Fibroblast of the aortic adventitia (primary cell): ENCODE results near the gene UTP20. TPM values are rescaled to one million over a fixed set of nuclear protein-coding genes. Genes with fewer than 3 reads are reported as not detected.

Experiments
- DNase-seq: peaks from one replicate; pipeline ENCODE4 v3.0.0-alpha.2; 2010; ENCODE audit warnings: low read depth
- H3K4me3 ChIP-seq: 2 replicates; pipeline ENCODE4 v1.5.1; 2011; ENCODE audit warnings: low read depth, mild to moderate bottlenecking, control low read depth, low read length, moderate library complexity
- CTCF ChIP-seq: IDR thresholded peaks from 2 replicates; pipeline ENCODE4 v1.5.1; 2011; ENCODE audit warnings: mild to moderate bottlenecking, low read length, control low read depth, inconsistent platforms; ENCODE audit not compliant: insufficient read depth
- total RNA-seq: library from RNA; depleted of rRNA; stranded (reverse); fragments of >200 nt; gene quantifications from 2 replicates; pipeline ENCODE4 v1.2.3, GENCODE V29; 2012; ENCODE audit warnings: low replicate concordance

The UTP20 gene
- total RNA-seq, 1 donor: 25.7 TPM

DNA sequence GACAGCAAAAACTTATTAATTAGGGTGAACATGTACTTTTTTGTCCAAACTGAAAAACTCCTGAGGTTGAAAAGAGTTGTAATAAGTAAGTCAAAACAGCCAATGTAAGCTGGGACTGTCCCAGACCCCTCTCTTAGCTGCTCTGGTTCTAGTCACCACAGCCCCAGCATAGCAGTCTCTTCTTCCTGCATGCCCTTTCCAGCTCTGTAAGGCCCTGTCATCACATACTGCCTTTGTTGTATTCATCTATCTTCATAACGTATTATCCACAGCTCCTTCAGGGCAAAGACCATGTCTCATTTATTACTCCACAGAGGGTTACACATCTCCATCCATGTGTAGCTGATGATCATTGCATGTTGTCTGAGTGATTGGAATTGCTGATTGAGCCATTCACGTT, 56.5 kb downstream of the UTP20 start:
- TF ChIP-seq CTCF: no peak
- no peak for DNase-seq
- H3K4me3 ChIP-seq: no peak overlapping the region

GRCh38 chr12:101338087-101338486, 58.2 kb downstream of the UTP20 start:
- H3K4me3 ChIP-seq: no peak overlapping the region
- no peak for DNase-seq
- no peak for TF ChIP-seq CTCF

- H3K4me3 ChIP-seq: no peak overlapping the region
- no peak for DNase-seq
- no peak for TF ChIP-seq CTCF
Observed at GRCh38 chr12:101343893-101344292, 64.0 kb downstream of the UTP20 start.

DNA sequence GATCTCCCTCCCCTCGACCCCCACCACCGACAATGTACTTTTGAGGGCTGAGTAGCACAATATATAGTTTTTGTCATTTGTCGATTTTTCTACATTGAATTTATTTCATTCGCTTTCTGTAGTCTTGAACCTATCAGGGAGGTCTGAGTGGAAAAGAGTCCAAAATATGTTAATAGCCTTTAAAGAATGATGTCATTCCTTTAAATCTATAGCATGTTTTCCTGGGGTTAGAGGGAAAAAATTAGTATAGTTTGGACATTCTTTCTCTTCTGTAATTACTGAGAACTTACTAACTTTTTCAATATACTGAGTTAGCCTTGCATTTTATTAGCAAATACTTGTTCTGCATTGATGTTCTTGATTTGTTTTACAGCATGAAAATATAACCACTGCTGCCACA, 71.8 kb downstream of the UTP20 start:
- no peak overlapping the region for H3K4me3 ChIP-seq
- TF ChIP-seq CTCF: no peak
- no peak for DNase-seq

- TF ChIP-seq CTCF: no peak
- no peak overlapping the region for H3K4me3 ChIP-seq
- no peak for DNase-seq
Observed at GRCh38 chr12:101356794-101357193, 76.9 kb downstream of the UTP20 start.

- no peak overlapping the region for H3K4me3 ChIP-seq
- TF ChIP-seq CTCF: no peak
Observed at GRCh38 chr12:101361455-101361854, 81.5 kb downstream of the UTP20 start.

DNA sequence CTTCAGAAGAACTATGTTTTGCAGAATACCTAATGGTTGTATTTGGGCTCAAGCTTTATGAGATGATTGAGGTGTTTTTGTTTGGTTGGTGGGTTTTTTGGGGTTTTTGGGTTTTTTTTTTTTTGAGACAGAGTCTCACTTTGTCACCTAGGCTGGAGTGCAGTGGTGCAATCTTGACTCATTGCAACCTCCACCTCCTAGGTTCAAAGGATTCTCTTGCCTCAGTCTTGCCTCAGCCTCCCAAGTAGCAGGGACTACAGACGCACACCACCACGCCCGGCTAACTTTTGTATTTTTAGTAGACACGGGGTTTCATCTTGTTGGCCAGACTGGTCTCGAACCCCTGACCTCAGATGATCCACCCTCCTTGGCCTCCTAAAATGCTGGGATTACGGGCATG, 88.1 kb downstream of the UTP20 start:
- no peak overlapping the region for H3K4me3 ChIP-seq
- no peak for DNase-seq
- no peak for TF ChIP-seq CTCF

More at GRCh38 chr12:101361455-101361854, 81.5 kb downstream of the UTP20 start:
- DNase-seq: no peak
